ENCODE data around the gene MDM2.

GRCh38 chr12:68842784-68843567 is 35.0 kb downstream of the MDM2 start:
- TF ChIP-seq PREB (CRISPR knock-in tag; IDR thresholded peaks at IDR 0.05; ENCODE audit: borderline replicate concordance), result no peak
- TF ChIP-seq, protein P1, sequence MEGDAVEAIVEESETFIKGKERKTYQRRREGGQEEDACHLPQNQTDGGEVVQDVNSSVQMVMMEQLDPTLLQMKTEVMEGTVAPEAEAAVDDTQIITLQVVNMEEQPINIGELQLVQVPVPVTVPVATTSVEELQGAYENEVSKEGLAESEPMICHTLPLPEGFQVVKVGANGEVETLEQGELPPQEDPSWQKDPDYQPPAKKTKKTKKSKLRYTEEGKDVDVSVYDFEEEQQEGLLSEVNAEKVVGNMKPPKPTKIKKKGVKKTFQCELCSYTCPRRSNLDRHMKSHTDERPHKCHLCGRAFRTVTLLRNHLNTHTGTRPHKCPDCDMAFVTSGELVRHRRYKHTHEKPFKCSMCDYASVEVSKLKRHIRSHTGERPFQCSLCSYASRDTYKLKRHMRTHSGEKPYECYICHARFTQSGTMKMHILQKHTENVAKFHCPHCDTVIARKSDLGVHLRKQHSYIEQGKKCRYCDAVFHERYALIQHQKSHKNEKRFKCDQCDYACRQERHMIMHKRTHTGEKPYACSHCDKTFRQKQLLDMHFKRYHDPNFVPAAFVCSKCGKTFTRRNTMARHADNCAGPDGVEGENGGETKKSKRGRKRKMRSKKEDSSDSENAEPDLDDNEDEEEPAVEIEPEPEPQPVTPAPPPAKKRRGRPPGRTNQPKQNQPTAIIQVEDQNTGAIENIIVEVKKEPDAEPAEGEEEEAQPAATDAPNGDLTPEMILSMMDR (IDR thresholded peaks at IDR 0.05), result no peak
- TF ChIP-seq ZNF317 (CRISPR knock-in tag; IDR thresholded peaks at IDR 0.05; ENCODE audit: borderline replicate concordance, low read depth), result no peak
- no peak for TF ChIP-seq ATF6 (CRISPR knock-in tag; IDR thresholded peaks at IDR 0.05)
- TF ChIP-seq JUN (CRISPR knock-in tag; IDR thresholded peaks at IDR 0.05), result no peak
- TF ChIP-seq FOXP1 (CRISPR knock-in tag; IDR thresholded peaks at IDR 0.05; ENCODE audit: borderline replicate concordance), result no peak
- no peak for TF ChIP-seq JAZF1 (CRISPR knock-in tag; IDR thresholded peaks at IDR 0.05)
- TF ChIP-seq SP1 (CRISPR knock-in tag; conservative IDR thresholded peaks at IDR 0.05), result no peak
- TF ChIP-seq, protein P2, sequence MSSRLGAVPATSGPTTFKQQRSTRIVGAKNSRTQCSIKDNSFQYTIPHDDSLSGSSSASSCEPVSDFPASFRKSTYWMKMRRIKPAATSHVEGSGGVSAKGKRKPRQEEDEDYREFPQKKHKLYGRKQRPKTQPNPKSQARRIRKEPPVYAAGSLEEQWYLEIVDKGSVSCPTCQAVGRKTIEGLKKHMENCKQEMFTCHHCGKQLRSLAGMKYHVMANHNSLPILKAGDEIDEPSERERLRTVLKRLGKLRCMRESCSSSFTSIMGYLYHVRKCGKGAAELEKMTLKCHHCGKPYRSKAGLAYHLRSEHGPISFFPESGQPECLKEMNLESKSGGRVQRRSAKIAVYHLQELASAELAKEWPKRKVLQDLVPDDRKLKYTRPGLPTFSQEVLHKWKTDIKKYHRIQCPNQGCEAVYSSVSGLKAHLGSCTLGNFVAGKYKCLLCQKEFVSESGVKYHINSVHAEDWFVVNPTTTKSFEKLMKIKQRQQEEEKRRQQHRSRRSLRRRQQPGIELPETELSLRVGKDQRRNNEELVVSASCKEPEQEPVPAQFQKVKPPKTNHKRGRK (CRISPR knock-in tag; IDR thresholded peaks at IDR 0.05; ENCODE audit: borderline replicate concordance), result no peak
- TF ChIP-seq ZNF232 (CRISPR knock-in tag; IDR thresholded peaks at IDR 0.05), result no peak
- TF ChIP-seq ELF4 (CRISPR knock-in tag; IDR thresholded peaks at IDR 0.05; ENCODE audit: low read depth), result no peak
- TF ChIP-seq CREB1 (CRISPR knock-in tag; IDR thresholded peaks at IDR 0.05), result no peak
